Measurements from ENCODE around the gene ZFP36. TPM values are rescaled to one million over a fixed set of nuclear protein-coding genes. Genes with fewer than 3 reads are reported as not detected.

Gene ZFP36
- total RNA-seq, 1 experiment from 2014 or later = 2.4 TPM

GRCh38 chr19:39397360-39398296 lies 9.0 kb upstream of the ZFP36 start:
- DNase-seq = peak; percentile 87 to 94
- Histone ChIP-seq H3K27me3 (no peaks in the 10 kb centered on the region), H3K36me3 (no peaks in the 10 kb centered on the region), H3K4me3 (no peak overlapping the region), H3K9me3 (replicated peaks) (no peaks in the 10 kb centered on the region), H3K4me1 (peaks cover 7% of the 10 kb centered on the region; the same call in 1 of the 2 replicates), H3K27ac (no peak overlapping the region)

GRCh38 chr19:39398297-39398864 lies 8.3 kb upstream of the ZFP36 start:
- no peak overlapping the region for H3K4me3 ChIP-seq
- H3K27me3 ChIP-seq = no peaks in the 10 kb centered on the region
- H3K27ac ChIP-seq = no peak overlapping the region
- H3K9me3 ChIP-seq (replicated peaks) = no peaks in the 10 kb centered on the region
- no peaks in the 10 kb centered on the region for H3K36me3 ChIP-seq
- DNase-seq = no peak
- peaks cover 7% of the 10 kb centered on the region; the same call in 1 of the 2 replicates for H3K4me1 ChIP-seq

- Histone ChIP-seq H3K27me3 (no peaks in the 10 kb centered on the region), H3K9me3 (replicated peaks) (no peaks in the 10 kb centered on the region), H3K4me1 (peaks cover 12% of the 10 kb centered on the region), H3K36me3 (no peaks in the 10 kb centered on the region), H3K27ac (no peak overlapping the region), H3K4me3 (no peak overlapping the region)
- DNase-seq = no peak
These were observed 7.0 kb upstream of the ZFP36 start for GRCh38 chr19:39399668-39400050.

- H3K4me3 ChIP-seq = no peak overlapping the region
These were observed 6.6 kb upstream of the ZFP36 start for GRCh38 chr19:39400061-39400460.

GRCh38 chr19:39401070-39401548 lies 5.5 kb upstream of the ZFP36 start:
- no peaks in the 10 kb centered on the region for H3K27me3 ChIP-seq
- DNase-seq = no peak
- H3K4me1 ChIP-seq = peaks cover 12% of the 10 kb centered on the region
- no peak overlapping the region for H3K4me3 ChIP-seq
- no peaks in the 10 kb centered on the region for H3K36me3 ChIP-seq
- no peaks in the 10 kb centered on the region for H3K9me3 ChIP-seq (replicated peaks)
- H3K27ac ChIP-seq = no peak overlapping the region

More at GRCh38 chr19:39400061-39400460, 6.6 kb upstream of the ZFP36 start:
- Histone ChIP-seq H3K4me1 (peaks cover 12% of the 10 kb centered on the region), H3K27ac (no peak overlapping the region), H3K9me3 (replicated peaks) (no peaks in the 10 kb centered on the region), H3K27me3 (no peaks in the 10 kb centered on the region), H3K36me3 (no peaks in the 10 kb centered on the region)
- no peak for DNase-seq

GRCh38 chr19:39401549-39402345 lies 4.9 kb upstream of the ZFP36 start:
- Histone ChIP-seq H3K27me3 (no peaks in the 10 kb centered on the region), H3K4me1 (peaks cover 12% of the 10 kb centered on the region), H3K36me3 (no peaks in the 10 kb centered on the region), H3K9me3 (replicated peaks) (no peaks in the 10 kb centered on the region), H3K27ac (no peak overlapping the region; the same call in 1 of the 2 replicates), H3K4me3 (peak overlapping the region; percentile 68)
- no peak for DNase-seq

GRCh38 chr19:39402346-39403300 lies 4.0 kb upstream of the ZFP36 start:
- Histone ChIP-seq H3K36me3 (no peaks in the 10 kb centered on the region), H3K4me3 (peak overlapping the region; percentile 68), H3K27ac (peak overlapping the region; percentile 79), H3K27me3 (no peaks in the 10 kb centered on the region), H3K9me3 (replicated peaks) (no peaks in the 10 kb centered on the region), H3K4me1 (peaks cover 9% of the 10 kb centered on the region)
- DNase-seq = peak; percentile 91

GRCh38 chr19:39403331-39404312 lies 3.0 kb upstream of the ZFP36 start:
- peak overlapping the region; percentile 79 for H3K27ac ChIP-seq
- H3K9me3 ChIP-seq (replicated peaks) = no peaks in the 10 kb centered on the region
- H3K36me3 ChIP-seq = no peaks in the 10 kb centered on the region
- DNase-seq = peak; percentile 95 to 96
- no peaks in the 10 kb centered on the region for H3K27me3 ChIP-seq
- H3K4me1 ChIP-seq = peaks cover 9% of the 10 kb centered on the region
- peak overlapping the region; percentile 68 for H3K4me3 ChIP-seq

GRCh38 chr19:39405261-39405957 lies 1.2 kb upstream of the ZFP36 start:
- Histone ChIP-seq H3K9me3 (replicated peaks) (no peaks in the 10 kb centered on the region), H3K36me3 (no peaks in the 10 kb centered on the region), H3K4me1 (peaks cover 15% of the 10 kb centered on the region), H3K4me3 (no peak overlapping the region), H3K27ac (no peak overlapping the region), H3K27me3 (no peaks in the 10 kb centered on the region)
- no peak for DNase-seq

- H3K36me3 ChIP-seq = no peaks in the 10 kb centered on the region
- DNase-seq = peak in 1 of 2 experiments; percentile 77
- peaks cover 18% of the 10 kb centered on the region for H3K4me1 ChIP-seq
- H3K4me3 ChIP-seq = peak overlapping the region; percentile 96
- no peaks in the 10 kb centered on the region for H3K9me3 ChIP-seq (replicated peaks)
- H3K27ac ChIP-seq = no peak overlapping the region; the same call in 1 of the 2 replicates
- H3K27me3 ChIP-seq = no peaks in the 10 kb centered on the region
These were observed 540 bp upstream of the ZFP36 start for GRCh38 chr19:39405958-39406655.

- Histone ChIP-seq H3K27me3 (no peaks in the 10 kb centered on the region), H3K9me3 (replicated peaks) (no peaks in the 10 kb centered on the region), H3K4me1 (peaks cover 21% of the 10 kb centered on the region), H3K27ac (no peak overlapping the region; the same call in 1 of the 2 replicates), H3K36me3 (no peaks in the 10 kb centered on the region), H3K4me3 (peak overlapping the region; percentile 96)
- DNase-seq = no peak
These were observed 688 bp downstream of the ZFP36 start for GRCh38 chr19:39407410-39407659.

Data from SJCRH30 (cell line).